SK-N-SH (cell line): ENCODE results near the gene TNFSF15. TPM values are rescaled to one million over a fixed set of nuclear protein-coding genes. Genes with fewer than 3 reads are reported as not detected.

Source experiments
- CTCF ChIA-PET: fragments of 300-600, 350-600 bp; formaldehyde crosslinking; extraction: SDS; loops from one replicate; lab custom pipeline; 2021; lab: Yijun Ruan, JAX
- POLR2A ChIA-PET: fragments of 350-600 bp; sonication (Branson Sonifier 250); formaldehyde crosslinking; extraction: SDS; loops from one replicate; lab custom pipeline; 2020; ENCODE audit warnings: antibody characterized with exemption, inconsistent platforms; lab: Yijun Ruan, JAX
- DNase-seq: peaks from one replicate; pipeline ENCODE4 v3.0.0; 2012
- H2AFZ ChIP-seq: fragments of 200-600 bp; sonication (generic); 2 replicates; pipeline ENCODE4 v1.8.1; 2016; ENCODE audit warnings: antibody characterized with exemption, mild to moderate bottlenecking, low read depth
- H3F3A ChIP-seq: fragments of 200-600 bp; sonication (generic); replicated peaks from 2 replicates; pipeline ENCODE3; 2016; ENCODE audit warnings: antibody characterized with exemption, mild to moderate bottlenecking; ENCODE audit not compliant: insufficient read depth
- H3K27ac ChIP-seq, 2 experiments: fragments of 200-500 bp in 1 of 2; fragments of 200-600 bp in 1 of 2; sonication (Bioruptor generic) in 1 of 2; sonication (generic), shearing (Covaris generic) in 1 of 2; 2 replicates each; pipeline versions ENCODE4 v1.5.1 to v1.6.1; 2014 to 2016; ENCODE audit warnings: low read depth in 2 of 2, inconsistent platforms in 1 of 2, low read length in 1 of 2, mild to moderate bottlenecking in 1 of 2, mixed read lengths in 1 of 2
- H3K27me3 ChIP-seq: fragments of 200-600 bp; sonication (generic), shearing (Covaris generic); 2 replicates; pipeline ENCODE4 v1.6.1; 2016; ENCODE audit warnings: mixed run types; ENCODE audit not compliant: insufficient read depth
- H3K36me3 ChIP-seq, 2 experiments: fragments of 200-500 bp in 1 of 2; fragments of 200-600 bp in 1 of 2; sonication (Bioruptor generic) in 1 of 2; sonication (generic) in 1 of 2; replicated peaks in 1 of 2; 2 replicates each; pipeline versions ENCODE3 to v1.5.1; 2014 to 2016; ENCODE audit warnings: low read length in 1 of 2, mild to moderate bottlenecking in 1 of 2; ENCODE audit not compliant: insufficient read depth in 2 of 2, control insufficient read depth in 1 of 2
- H3K4me1 ChIP-seq, 2 experiments: fragments of 200-500 bp in 1 of 2; fragments of 200-600 bp in 1 of 2; sonication (Bioruptor generic) in 1 of 2; sonication (generic), shearing (Covaris generic) in 1 of 2; 2 replicates each; pipeline versions ENCODE4 v1.5.1 to v1.6.1; 2014 to 2016; ENCODE audit warnings: low read depth in 1 of 2, low read length in 1 of 2, mixed run types in 1 of 2; ENCODE audit not compliant: insufficient read depth in 2 of 2, control insufficient read depth in 1 of 2
- H3K4me2 ChIP-seq: fragments of 200-600 bp; sonication (generic), shearing (Covaris generic); 2 replicates; pipeline ENCODE4 v1.6.1; 2017; ENCODE audit warnings: mixed run types
- H3K4me3 ChIP-seq, 2 experiments: fragments of 200-500 bp in 1 of 2; fragments of 200-600 bp in 1 of 2; sonication (Bioruptor generic) in 1 of 2; sonication (generic), shearing (Covaris generic) in 1 of 2; 2 replicates each; pipeline versions ENCODE4 v1.5.1 to v1.8.1; 2014 to 2016; ENCODE audit warnings: low read depth in 2 of 2, inconsistent platforms in 1 of 2, low read length in 1 of 2, mild to moderate bottlenecking in 1 of 2, mixed read lengths in 1 of 2, moderate library complexity in 1 of 2
- H3K79me2 ChIP-seq: fragments of 200-600 bp; sonication (generic); 2 replicates; pipeline ENCODE4 v1.8.1; 2017; ENCODE audit warnings: mild to moderate bottlenecking; ENCODE audit not compliant: insufficient read depth
- H3K9ac ChIP-seq: fragments of 200-600 bp; sonication (generic); 2 replicates; pipeline ENCODE4 v1.6.1; 2017; ENCODE audit warnings: mixed run types
- H3K9me2 ChIP-seq: fragments of 200-600 bp; sonication (generic); 2 replicates; pipeline ENCODE4 v1.6.1; 2017; ENCODE audit warnings: mixed run types
- H3K9me3 ChIP-seq: fragments of 200-600 bp; sonication (generic); 2 replicates; pipeline ENCODE4 v1.6.1; 2017; ENCODE audit warnings: mixed run types, mild to moderate bottlenecking, moderate library complexity
- H4K20me1 ChIP-seq: fragments of 200-600 bp; sonication (generic); 2 replicates; pipeline ENCODE4 v1.6.1; 2017; ENCODE audit warnings: mild to moderate bottlenecking, mixed run types; ENCODE audit not compliant: insufficient read depth
- ELF1 ChIP-seq: IDR thresholded peaks from 2 replicates; pipeline ENCODE4 v1.4.0; 2012
- EP300 ChIP-seq, 2 experiments: IDR thresholded peaks; 2 replicates each; pipeline versions ENCODE4 v1.4.0 to v1.6.1; 2012; ENCODE audit warnings: borderline replicate concordance in 1 of 2, low read depth in 1 of 2, low read length in 1 of 2
- FOSL2 ChIP-seq: IDR thresholded peaks from 2 replicates; pipeline ENCODE4 v1.4.0; 2012; ENCODE audit warnings: low read depth, mild to moderate bottlenecking, moderate library complexity, borderline replicate concordance
- FOXJ3 ChIP-seq: sonication (generic); formaldehyde crosslinking; IDR thresholded peaks from 2 replicates; pipeline ENCODE4 v1.5.1; 2020; ENCODE audit warnings: mild to moderate bottlenecking, missing genetic modification reagents
- FOXM1 ChIP-seq: IDR thresholded peaks from 2 replicates; pipeline ENCODE4 v1.4.0; 2012; ENCODE audit warnings: low read depth, mild to moderate bottlenecking
- GABPA ChIP-seq: IDR thresholded peaks from 2 replicates; pipeline ENCODE4 v1.4.0; 2012; ENCODE audit warnings: low read depth, mild to moderate bottlenecking
- JUND ChIP-seq: IDR thresholded peaks from 2 replicates; pipeline ENCODE4 v1.4.0; 2012
- MEF2A ChIP-seq: IDR thresholded peaks from 2 replicates; pipeline ENCODE4 v1.4.0; 2012; ENCODE audit warnings: low read depth, borderline replicate concordance
- NFIC ChIP-seq: IDR thresholded peaks from 2 replicates; pipeline ENCODE4 v1.4.0; 2012; ENCODE audit warnings: borderline replicate concordance
- PBX3 ChIP-seq: IDR thresholded peaks from 2 replicates; pipeline ENCODE4; 2012
- RFX5 ChIP-seq: IDR thresholded peaks from 2 replicates; pipeline ENCODE4 v1.6.1; 2012; ENCODE audit warnings: mild to moderate bottlenecking, improper control_type of control experiment, low read length
- RXRA ChIP-seq: IDR thresholded peaks from 2 replicates; pipeline ENCODE4 v1.4.0; 2012; ENCODE audit warnings: low read depth, mild to moderate bottlenecking, borderline replicate concordance
- TCF12 ChIP-seq: IDR thresholded peaks from 2 replicates; pipeline ENCODE4 v1.4.0; 2012
- TEAD4 ChIP-seq: IDR thresholded peaks from 2 replicates; pipeline ENCODE4 v1.4.0; 2012; ENCODE audit warnings: mild to moderate bottlenecking, borderline replicate concordance; ENCODE audit not compliant: insufficient read depth
- USF1 ChIP-seq: IDR thresholded peaks from 2 replicates; pipeline ENCODE4 v1.4.0; 2012; ENCODE audit warnings: low read depth, borderline replicate concordance
- WGBS: methylation state at CpG from one replicate; pipeline ENCODE4 v1.1.6; 2017; ENCODE audit warnings: low lambda C conversion rate; 5-methylcytosine and 5-hydroxymethylcytosine counted together
- polyA plus RNA-seq, 3 experiments: library from polyadenylated mRNA; depleted of rRNA; stranded (reverse); fragments of >200 nt; gene quantifications; 2 replicates each; pipeline ENCODE4 v1.2.3, GENCODE V29; 2012

TNFSF15 gene
- polyA plus RNA-seq, 1 of the 3 experiments (the other 2 are of a cell fraction) = 0.64 TPM

- H3K27ac ChIP-seq = no peak overlapping the region
- H3K4me2 ChIP-seq = no peak overlapping the region
- H3K27me3 ChIP-seq = no peaks in the 10 kb centered on the region
- ChIA-PET POLR2A (no interaction called here), CTCF (no interaction called here)
- H3K4me3 ChIP-seq = no peak overlapping the region
- H3K4me1 ChIP-seq = no peaks in the 10 kb centered on the region; a peak in 1 of 4 replicates
- no peaks in the 10 kb centered on the region for H3F3A ChIP-seq
- H3K79me2 ChIP-seq = no peaks in the 10 kb centered on the region
- WGBS = 44% methylated on average over 5 of the region's 5 CpGs
- H3K9me2 ChIP-seq = no peaks in the 10 kb centered on the region
- TF ChIP-seq MEF2A (no peak), FOXJ3 (CRISPR knock-in tag) (no peak), GABPA (no peak), FOXM1 (no peak), TEAD4 (no peak), NFIC (peak; percentile 51; the same call in 1 of the 2 replicates)
- DNase-seq = no peak
- no peak overlapping the region for H2AFZ ChIP-seq
- H3K36me3 ChIP-seq = no peaks in the 10 kb centered on the region
- no peaks in the 10 kb centered on the region for H3K9me3 ChIP-seq
- H4K20me1 ChIP-seq = no peaks in the 10 kb centered on the region
- no peak overlapping the region for H3K9ac ChIP-seq
These were observed 6.3 kb upstream of the TNFSF15 start for GRCh38 chr9:114811966-114812636.

GRCh38 chr9:114811301-114811700 is 5.5 kb upstream of the TNFSF15 start:
- H2AFZ ChIP-seq = no peak overlapping the region
- POLR2A ChIA-PET = no interaction called here
- no peaks in the 10 kb centered on the region for H3F3A ChIP-seq
- no peak overlapping the region for H3K4me3 ChIP-seq
- H3K36me3 ChIP-seq = no peaks in the 10 kb centered on the region
- no peaks in the 10 kb centered on the region for H3K79me2 ChIP-seq
- CTCF ChIA-PET = interaction anchor here (1.2 kb wide), 1 partner anchor 18 kb away, joined by 3 read pairs; no protein-coding TSS in a partner anchor
- no peak for DNase-seq
- no peaks in the 10 kb centered on the region for H3K9me3 ChIP-seq
- H3K27me3 ChIP-seq = no peaks in the 10 kb centered on the region
- TF ChIP-seq RFX5 = no peak
- no peak for TF ChIP-seq USF1
- no peak for TF ChIP-seq FOSL2
- peak; percentile 83 for TF ChIP-seq PBX3
- 0 out of 2 replicates have a peak, but pooled peaks have one; percentile 17 for TF ChIP-seq RXRA
- peak; percentile 76 for TF ChIP-seq NFIC
- peak; percentile 37 for TF ChIP-seq JUND
- TF ChIP-seq ELF1 = no peak
- TF ChIP-seq TEAD4 = 0 out of 2 replicates have a peak, but pooled peaks have one; percentile 35
- peak; percentile 93 for TF ChIP-seq TCF12
- TF ChIP-seq GABPA = no peak
- peak in 1 of 2 experiments; percentile 33; a peak in 1 of 4 replicates for TF ChIP-seq EP300 (IDR thresholded peaks at IDR 0.05; ENCODE audit: borderline replicate concordance in 1 of 2, low read depth in 1 of 2, low read length in 1 of 2)
- no peaks in the 10 kb centered on the region for H3K9me2 ChIP-seq
- H3K9ac ChIP-seq = no peak overlapping the region
- no peaks in the 10 kb centered on the region; a peak in 1 of 4 replicates for H3K4me1 ChIP-seq
- 46% methylated on average over 4 of the region's 4 CpGs for WGBS
- H3K27ac ChIP-seq = no peak overlapping the region
- no peaks in the 10 kb centered on the region for H4K20me1 ChIP-seq
- H3K4me2 ChIP-seq = no peak overlapping the region
